WTC11 (cell line): ENCODE results near the gene LYRM1.

Experiments
- AFF4 ChIP-seq: sonication (generic); formaldehyde crosslinking; IDR thresholded peaks from 2 replicates; pipeline ENCODE4 v1.8.1; 2023; ENCODE audit warnings: mild to moderate bottlenecking, missing genetic modification reagents, borderline replicate concordance
- CREB1 ChIP-seq: sonication (generic); formaldehyde crosslinking; IDR thresholded peaks from 2 replicates; pipeline ENCODE4 v1.8.0; 2023; ENCODE audit warnings: mild to moderate bottlenecking, missing genetic modification reagents
- CREM ChIP-seq: sonication (generic); formaldehyde crosslinking; IDR thresholded peaks from 2 replicates; pipeline ENCODE4 v1.8.1; 2022; ENCODE audit warnings: mild to moderate bottlenecking, missing genetic modification reagents, moderate library complexity
- CTCF ChIP-seq: fragments of 200-600 bp; IDR thresholded peaks from 2 replicates; pipeline ENCODE4 v1.8.0; 2022; ENCODE audit warnings: antibody characterized with exemption
- FOXJ3 ChIP-seq: sonication (generic); formaldehyde crosslinking; IDR thresholded peaks from 2 replicates; pipeline ENCODE4 v1.9.0; 2021; ENCODE audit warnings: missing genetic modification reagents, mild to moderate bottlenecking, borderline replicate concordance
- MYBL2 ChIP-seq: sonication (generic); formaldehyde crosslinking; IDR thresholded peaks from 2 replicates; pipeline ENCODE4 v1.8.1; 2023; ENCODE audit warnings: mild to moderate bottlenecking, moderate library complexity, missing genetic modification reagents
- NFYB ChIP-seq: sonication (generic); formaldehyde crosslinking; conservative IDR thresholded peaks from 2 replicates; pipeline ENCODE4 v1.8.0; 2022; ENCODE audit warnings: low read depth, missing genetic modification reagents
- RELA ChIP-seq: sonication (generic); formaldehyde crosslinking; IDR thresholded peaks from 2 replicates; pipeline ENCODE4 v1.8.1; 2022; ENCODE audit warnings: missing genetic modification reagents, mild to moderate bottlenecking, borderline replicate concordance
- USF2 ChIP-seq: sonication (generic); formaldehyde crosslinking; IDR thresholded peaks from 2 replicates; pipeline ENCODE4 v1.8.1; 2023; ENCODE audit warnings: mild to moderate bottlenecking, missing genetic modification reagents, moderate library complexity
- ZNF232 ChIP-seq: sonication (generic); formaldehyde crosslinking; IDR thresholded peaks from 2 replicates; pipeline ENCODE4 v1.8.0; 2022; ENCODE audit warnings: mild to moderate bottlenecking, missing genetic modification reagents
- TF ChIP-seq, protein P1 (sequence below): sonication (generic); formaldehyde crosslinking; IDR thresholded peaks from 2 replicates; pipeline ENCODE4 v1.8.0; 2023; ENCODE audit warnings: mild to moderate bottlenecking, missing genetic modification reagents
- TF ChIP-seq, protein P2 (sequence below): sonication (generic); formaldehyde crosslinking; IDR thresholded peaks from 2 replicates; pipeline ENCODE4 v1.8.0; 2022; ENCODE audit warnings: mild to moderate bottlenecking, missing genetic modification reagents
- TF ChIP-seq, protein P3 (sequence below): sonication (generic); formaldehyde crosslinking; IDR thresholded peaks from 2 replicates; pipeline ENCODE4 v1.8.0; 2022; ENCODE audit warnings: mild to moderate bottlenecking, missing genetic modification reagents
- TF ChIP-seq, protein P4 (sequence below): sonication (generic); formaldehyde crosslinking; conservative IDR thresholded peaks from 2 replicates; pipeline ENCODE4 v1.8.1; 2022; ENCODE audit warnings: mild to moderate bottlenecking, missing genetic modification reagents

GRCh38 chr16:20910781-20911321 is 10.3 kb downstream of the LYRM1 start:
- TF ChIP-seq AFF4 (no peak), CTCF (no peak), RELA (CRISPR knock-in tag) (no peak), MYBL2 (CRISPR knock-in tag) (no peak), NFYB (CRISPR knock-in tag) (no peak), CREM (CRISPR knock-in tag) (no peak), CREB1 (CRISPR knock-in tag) (no peak), USF2 (no peak), ZNF232 (CRISPR knock-in tag) (no peak), FOXJ3 (CRISPR knock-in tag) (no peak)
- TF ChIP-seq, protein P1, sequence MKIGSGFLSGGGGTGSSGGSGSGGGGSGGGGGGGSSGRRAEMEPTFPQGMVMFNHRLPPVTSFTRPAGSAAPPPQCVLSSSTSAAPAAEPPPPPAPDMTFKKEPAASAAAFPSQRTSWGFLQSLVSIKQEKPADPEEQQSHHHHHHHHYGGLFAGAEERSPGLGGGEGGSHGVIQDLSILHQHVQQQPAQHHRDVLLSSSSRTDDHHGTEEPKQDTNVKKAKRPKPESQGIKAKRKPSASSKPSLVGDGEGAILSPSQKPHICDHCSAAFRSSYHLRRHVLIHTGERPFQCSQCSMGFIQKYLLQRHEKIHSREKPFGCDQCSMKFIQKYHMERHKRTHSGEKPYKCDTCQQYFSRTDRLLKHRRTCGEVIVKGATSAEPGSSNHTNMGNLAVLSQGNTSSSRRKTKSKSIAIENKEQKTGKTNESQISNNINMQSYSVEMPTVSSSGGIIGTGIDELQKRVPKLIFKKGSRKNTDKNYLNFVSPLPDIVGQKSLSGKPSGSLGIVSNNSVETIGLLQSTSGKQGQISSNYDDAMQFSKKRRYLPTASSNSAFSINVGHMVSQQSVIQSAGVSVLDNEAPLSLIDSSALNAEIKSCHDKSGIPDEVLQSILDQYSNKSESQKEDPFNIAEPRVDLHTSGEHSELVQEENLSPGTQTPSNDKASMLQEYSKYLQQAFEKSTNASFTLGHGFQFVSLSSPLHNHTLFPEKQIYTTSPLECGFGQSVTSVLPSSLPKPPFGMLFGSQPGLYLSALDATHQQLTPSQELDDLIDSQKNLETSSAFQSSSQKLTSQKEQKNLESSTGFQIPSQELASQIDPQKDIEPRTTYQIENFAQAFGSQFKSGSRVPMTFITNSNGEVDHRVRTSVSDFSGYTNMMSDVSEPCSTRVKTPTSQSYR (CRISPR knock-in tag) = no peak
- TF ChIP-seq, protein P2, sequence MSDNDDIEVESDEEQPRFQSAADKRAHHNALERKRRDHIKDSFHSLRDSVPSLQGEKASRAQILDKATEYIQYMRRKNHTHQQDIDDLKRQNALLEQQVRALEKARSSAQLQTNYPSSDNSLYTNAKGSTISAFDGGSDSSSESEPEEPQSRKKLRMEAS (CRISPR knock-in tag) = no peak
- TF ChIP-seq, protein P3, sequence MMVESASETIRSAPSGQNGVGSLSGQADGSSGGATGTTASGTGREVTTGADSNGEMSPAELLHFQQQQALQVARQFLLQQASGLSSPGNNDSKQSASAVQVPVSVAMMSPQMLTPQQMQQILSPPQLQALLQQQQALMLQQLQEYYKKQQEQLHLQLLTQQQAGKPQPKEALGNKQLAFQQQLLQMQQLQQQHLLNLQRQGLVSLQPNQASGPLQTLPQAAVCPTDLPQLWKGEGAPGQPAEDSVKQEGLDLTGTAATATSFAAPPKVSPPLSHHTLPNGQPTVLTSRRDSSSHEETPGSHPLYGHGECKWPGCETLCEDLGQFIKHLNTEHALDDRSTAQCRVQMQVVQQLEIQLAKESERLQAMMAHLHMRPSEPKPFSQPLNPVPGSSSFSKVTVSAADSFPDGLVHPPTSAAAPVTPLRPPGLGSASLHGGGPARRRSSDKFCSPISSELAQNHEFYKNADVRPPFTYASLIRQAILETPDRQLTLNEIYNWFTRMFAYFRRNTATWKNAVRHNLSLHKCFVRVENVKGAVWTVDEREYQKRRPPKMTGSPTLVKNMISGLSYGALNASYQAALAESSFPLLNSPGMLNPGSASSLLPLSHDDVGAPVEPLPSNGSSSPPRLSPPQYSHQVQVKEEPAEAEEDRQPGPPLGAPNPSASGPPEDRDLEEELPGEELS = no peak
- TF ChIP-seq, protein P4, sequence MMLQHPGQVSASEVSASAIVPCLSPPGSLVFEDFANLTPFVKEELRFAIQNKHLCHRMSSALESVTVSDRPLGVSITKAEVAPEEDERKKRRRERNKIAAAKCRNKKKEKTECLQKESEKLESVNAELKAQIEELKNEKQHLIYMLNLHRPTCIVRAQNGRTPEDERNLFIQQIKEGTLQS (CRISPR knock-in tag) = no peak
